Stimulated activated CD4-positive, alpha-beta T cell treated with anti-CD3 and anti-CD28 coated beads, Interleukin-4, amount 100 ng/mL, for 4 hours (primary cell): ENCODE results near the gene SNAPIN.
"Not testable (repeated sequence)": the region's sequence is repeated elsewhere in the genome, so short reads cannot be mapped to it uniquely, and the experiment has no call there.

Experiments used
- DNase-seq, 2 experiments: peaks; one replicate each; pipeline ENCODE4 v3.0.0-alpha.2; 2020

SNAPIN gene

GRCh38 chr1:153627715-153628626 is 30.5 kb upstream of the SNAPIN start, which contains the start of gene S100A1:
TSS of gene S100A1 (plus strand) at chr1:153628434. CDS start at chr1:153630522, 2,088 bp downstream.
- DNase-seq, result no peak

GRCh38 chr1:153628638-153629342 is 29.7 kb upstream of the SNAPIN start:
- DNase-seq, result no peak

GRCh38 chr1:153629343-153629665 is 29.2 kb upstream of the SNAPIN start:
- no peak for DNase-seq

GRCh38 chr1:153629971-153630370 is 28.5 kb upstream of the SNAPIN start:
- DNase-seq, result no peak

- DNase-seq, result no peak
Observed at GRCh38 chr1:153630384-153630783, 28.1 kb upstream of the SNAPIN start.

- no peak for DNase-seq
Observed at GRCh38 chr1:153631047-153632022, 27.2 kb upstream of the SNAPIN start.

- no peak for DNase-seq
Observed at GRCh38 chr1:153633161-153633753, 25.2 kb upstream of the SNAPIN start.

GRCh38 chr1:153633754-153634665 is 24.5 kb upstream of the SNAPIN start, which contains the start of gene CHTOP:
TSS of gene CHTOP (plus strand) at chr1:153634066. CDS start at chr1:153636589, 2,523 bp downstream.
- DNase-seq, result peak; percentile 92 to 96

GRCh38 chr1:153635872-153636271 is 22.6 kb upstream of the SNAPIN start:
- no peak for DNase-seq

- DNase-seq, result no peak
Observed at GRCh38 chr1:153636312-153636711, 22.2 kb upstream of the SNAPIN start.

GRCh38 chr1:153638261-153638660 is 20.2 kb upstream of the SNAPIN start:
- no peak for DNase-seq

- no peak for DNase-seq
Observed at GRCh38 chr1:153639280-153639679, 19.2 kb upstream of the SNAPIN start.

- DNase-seq, result not testable (repeated sequence)
Observed at GRCh38 chr1:153640213-153640612, 18.3 kb upstream of the SNAPIN start.

GRCh38 chr1:153640861-153641260 is 17.6 kb upstream of the SNAPIN start:
- no peak for DNase-seq

- DNase-seq, result no peak
Observed at GRCh38 chr1:153642161-153642560, 16.3 kb upstream of the SNAPIN start.

GRCh38 chr1:153643100-153643499 is 15.4 kb upstream of the SNAPIN start:
- no peak for DNase-seq

- DNase-seq, result no peak
Observed at GRCh38 chr1:153643816-153644215, 14.7 kb upstream of the SNAPIN start.

- DNase-seq, result no peak
Observed at GRCh38 chr1:153646672-153647345, 11.7 kb upstream of the SNAPIN start.

GRCh38 chr1:153647346-153647714 is 11.2 kb upstream of the SNAPIN start:
- no peak for DNase-seq

- DNase-seq, result no peak
Observed at GRCh38 chr1:153648000-153648643, 10.4 kb upstream of the SNAPIN start.
